HEK293T (cell line): ENCODE measurements around the gene ZNF236.

ENCODE experiments used
- ARNT ChIP-seq: fragments of 450-650 bp; IDR thresholded peaks from 2 replicates; pipeline ENCODE4 v1.6.1; 2017; ENCODE audit warnings: mild to moderate bottlenecking
- BHLHE40 ChIP-seq: fragments of 450-650 bp; IDR thresholded peaks from 2 replicates; pipeline ENCODE4 v1.6.1; 2016; ENCODE audit warnings: mild to moderate bottlenecking, moderate library complexity, borderline replicate concordance
- CTBP1 ChIP-seq: fragments of 450-650 bp; IDR thresholded peaks from 2 replicates; pipeline ENCODE4 v1.6.1; 2016; ENCODE audit warnings: borderline replicate concordance
- ELF4 ChIP-seq: fragments of 450-650 bp; IDR thresholded peaks from 2 replicates; pipeline ENCODE4 v1.6.1; 2017; ENCODE audit warnings: antibody characterized with exemption
- FOXA1 ChIP-seq: fragments of 450-650 bp; IDR thresholded peaks from 2 replicates; pipeline ENCODE4 v1.6.1; 2016; ENCODE audit warnings: mild to moderate bottlenecking
- FOXK2 ChIP-seq: fragments of 450-650 bp; IDR thresholded peaks from 2 replicates; pipeline ENCODE4 v1.6.1; 2016; ENCODE audit warnings: mild to moderate bottlenecking
- FOXM1 ChIP-seq: fragments of 450-650 bp; IDR thresholded peaks from 2 replicates; pipeline ENCODE4 v1.6.1; 2017; ENCODE audit warnings: mild to moderate bottlenecking, borderline replicate concordance
- L3MBTL2 ChIP-seq: fragments of 450-650 bp; conservative IDR thresholded peaks from 2 replicates; pipeline ENCODE4 v1.6.1; 2016; ENCODE audit warnings: mild to moderate bottlenecking
- LEF1 ChIP-seq: fragments of 450-650 bp; IDR thresholded peaks from 2 replicates; pipeline ENCODE4 v1.6.1; 2017; ENCODE audit warnings: mild to moderate bottlenecking, borderline replicate concordance
- SP1 ChIP-seq: fragments of 450-650 bp; IDR thresholded peaks from 2 replicates; pipeline ENCODE4 v1.6.1; 2017
- SUZ12 ChIP-seq: fragments of 450-650 bp; IDR thresholded peaks from 2 replicates; pipeline ENCODE4 v1.6.1; 2016; ENCODE audit warnings: mild to moderate bottlenecking
- TARDBP ChIP-seq: fragments of 450-650 bp; IDR thresholded peaks from 2 replicates; pipeline ENCODE4 v1.6.1; 2016
- ZNF384 ChIP-seq: fragments of 450-650 bp; IDR thresholded peaks from 2 replicates; pipeline ENCODE4 v1.6.1; 2016
- TF ChIP-seq, protein P1 (sequence below): fragments of 450-650 bp; IDR thresholded peaks from 2 replicates; pipeline ENCODE4 v1.6.1; 2016

DNA sequence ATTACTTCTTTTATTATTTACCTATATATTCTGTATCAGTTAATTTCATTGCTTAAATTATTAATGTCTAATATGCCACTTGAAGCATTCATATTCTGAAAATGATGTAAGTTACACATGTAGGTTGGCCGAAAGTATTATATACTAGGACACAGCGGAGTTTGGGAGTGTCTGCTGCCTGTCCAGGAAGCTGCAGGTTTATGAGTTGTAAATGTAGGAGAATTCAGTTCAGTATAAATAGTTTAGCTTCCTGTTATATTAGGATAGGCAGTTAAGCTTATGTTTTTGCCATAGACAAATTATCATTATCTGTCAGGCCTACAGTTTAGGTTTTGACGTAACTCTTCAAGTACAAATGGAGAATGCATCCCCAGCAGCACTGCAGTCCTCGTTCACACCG lies 18.9 kb upstream of the ZNF236 start:
- TF ChIP-seq ARNT (no peak), SP1 (no peak), ELF4 (no peak), ZNF384 (no peak), FOXK2 (no peak), FOXM1 (no peak), L3MBTL2 (no peak), LEF1 (no peak), BHLHE40 (no peak), TARDBP (no peak), FOXA1 (no peak), CTBP1 (no peak), SUZ12 (no peak)
- TF ChIP-seq, protein P1, sequence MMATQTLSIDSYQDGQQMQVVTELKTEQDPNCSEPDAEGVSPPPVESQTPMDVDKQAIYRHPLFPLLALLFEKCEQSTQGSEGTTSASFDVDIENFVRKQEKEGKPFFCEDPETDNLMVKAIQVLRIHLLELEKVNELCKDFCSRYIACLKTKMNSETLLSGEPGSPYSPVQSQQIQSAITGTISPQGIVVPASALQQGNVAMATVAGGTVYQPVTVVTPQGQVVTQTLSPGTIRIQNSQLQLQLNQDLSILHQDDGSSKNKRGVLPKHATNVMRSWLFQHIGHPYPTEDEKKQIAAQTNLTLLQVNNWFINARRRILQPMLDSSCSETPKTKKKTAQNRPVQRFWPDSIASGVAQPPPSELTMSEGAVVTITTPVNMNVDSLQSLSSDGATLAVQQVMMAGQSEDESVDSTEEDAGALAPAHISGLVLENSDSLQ = no peak
